Measurements from ENCODE around the gene NFKBIE. TPM values are rescaled to one million over a fixed set of nuclear protein-coding genes. Genes with fewer than 3 reads are reported as not detected.
A peak's percentile ranks its signal among the peaks of the same experiment; 100 is the strongest.

Gene NFKBIE
- total RNA-seq, 2 experiments from 2014 or later: 13.3 to 17.9 TPM

DNA sequence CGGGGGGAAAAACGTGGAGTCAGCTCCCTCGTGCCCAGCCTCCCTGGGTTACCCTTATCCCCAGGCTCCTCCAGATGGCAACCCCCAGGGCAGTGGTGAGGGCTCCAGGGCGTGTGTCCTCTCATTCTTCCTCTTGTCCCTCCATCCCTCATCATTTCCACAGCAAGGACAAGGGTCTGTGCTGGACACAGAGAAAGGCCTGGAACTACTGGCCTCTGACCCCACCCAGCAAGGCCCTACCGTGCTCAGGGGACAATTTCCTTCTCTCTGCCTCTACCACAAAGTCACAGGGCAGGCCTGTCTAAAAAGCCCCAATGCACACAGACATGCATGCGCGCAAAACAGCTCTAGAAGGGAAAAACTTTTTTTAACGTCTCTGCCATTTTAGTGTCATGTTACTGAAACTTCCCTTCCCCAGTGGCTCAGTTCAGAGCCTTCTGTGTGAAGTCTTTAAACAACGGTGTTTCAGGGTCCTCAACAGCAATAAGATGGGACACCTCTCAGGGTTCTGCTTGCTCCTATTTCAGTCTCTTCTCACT is 7.0 kb downstream of the NFKBIE start:
- ATAC-seq: no peak
- no peaks in the 10 kb centered on the region for H3K9me3 Mint-ChIP-seq
- peaks cover 37% of the 10 kb centered on the region for H3K36me3 Mint-ChIP-seq (ENCODE audit: low read depth)
- no peak for DNase-seq
- ChIA-PET POLR2A (interaction anchor here (1.6 to 17.2 kb wide), 2 partner anchors 13 to 82 kb away, joined by 5 to 486 read pairs; partner anchors contain the start of gene HSP90AB1), CTCF (interaction anchor here (1.0 to 3.8 kb wide), 2 partner anchors 13 to 86 kb away, joined by 4 to 47 read pairs; partner anchors contain the start of gene HSP90AB1)
- H3K4me3 Mint-ChIP-seq: peak overlapping the region; percentile 71
- intact Hi-C loops (cut with micrococcal nuclease): no loop called here
- TF ChIP-seq, protein P1, sequence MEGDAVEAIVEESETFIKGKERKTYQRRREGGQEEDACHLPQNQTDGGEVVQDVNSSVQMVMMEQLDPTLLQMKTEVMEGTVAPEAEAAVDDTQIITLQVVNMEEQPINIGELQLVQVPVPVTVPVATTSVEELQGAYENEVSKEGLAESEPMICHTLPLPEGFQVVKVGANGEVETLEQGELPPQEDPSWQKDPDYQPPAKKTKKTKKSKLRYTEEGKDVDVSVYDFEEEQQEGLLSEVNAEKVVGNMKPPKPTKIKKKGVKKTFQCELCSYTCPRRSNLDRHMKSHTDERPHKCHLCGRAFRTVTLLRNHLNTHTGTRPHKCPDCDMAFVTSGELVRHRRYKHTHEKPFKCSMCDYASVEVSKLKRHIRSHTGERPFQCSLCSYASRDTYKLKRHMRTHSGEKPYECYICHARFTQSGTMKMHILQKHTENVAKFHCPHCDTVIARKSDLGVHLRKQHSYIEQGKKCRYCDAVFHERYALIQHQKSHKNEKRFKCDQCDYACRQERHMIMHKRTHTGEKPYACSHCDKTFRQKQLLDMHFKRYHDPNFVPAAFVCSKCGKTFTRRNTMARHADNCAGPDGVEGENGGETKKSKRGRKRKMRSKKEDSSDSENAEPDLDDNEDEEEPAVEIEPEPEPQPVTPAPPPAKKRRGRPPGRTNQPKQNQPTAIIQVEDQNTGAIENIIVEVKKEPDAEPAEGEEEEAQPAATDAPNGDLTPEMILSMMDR (IDR thresholded peaks at IDR 0.05): no peak
- peak overlapping the region; percentile 85 for H3K27ac Mint-ChIP-seq
- H3K27me3 Mint-ChIP-seq: no peaks in the 10 kb centered on the region
- peaks cover 70% of the 10 kb centered on the region for H3K4me1 Mint-ChIP-seq (ENCODE audit: low read depth)

DNA sequence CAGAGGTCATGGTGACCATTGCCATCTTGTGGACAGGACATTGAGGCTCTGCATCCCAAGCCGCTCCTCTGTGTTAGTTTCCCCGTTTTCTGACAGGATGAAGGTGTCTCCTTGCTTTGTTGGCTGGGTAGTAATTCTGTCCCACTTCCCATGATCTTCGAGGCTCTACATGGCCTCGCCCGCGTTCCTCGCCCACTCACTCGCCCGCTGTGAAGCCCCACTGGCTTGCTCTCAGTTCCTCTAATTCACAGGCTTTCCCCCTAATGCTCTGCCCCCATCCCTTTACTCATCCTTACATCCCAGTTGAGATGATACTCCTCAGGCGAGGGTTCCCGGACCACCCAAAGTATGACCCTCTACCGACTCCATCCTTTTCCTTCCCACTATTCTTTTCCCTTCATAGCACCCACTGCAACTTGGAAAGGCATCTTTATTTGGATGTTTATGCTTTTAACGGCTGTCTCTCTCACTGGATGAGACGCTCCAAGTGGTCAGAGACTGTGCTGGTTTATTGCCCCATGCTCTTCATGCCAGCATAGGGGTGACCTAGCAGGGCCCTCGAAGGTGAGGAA is 7.5 kb downstream of the NFKBIE start:
- peaks cover 69% of the 10 kb centered on the region for H3K4me1 Mint-ChIP-seq (ENCODE audit: low read depth)
- H3K36me3 Mint-ChIP-seq (ENCODE audit: low read depth): peaks cover 37% of the 10 kb centered on the region
- H3K27ac Mint-ChIP-seq: peak overlapping the region; percentile 85
- H3K27me3 Mint-ChIP-seq: no peaks in the 10 kb centered on the region
- no peaks in the 10 kb centered on the region for H3K9me3 Mint-ChIP-seq
- ChIA-PET POLR2A (interaction anchor here (1.6 to 17.2 kb wide), 4 partner anchors 12 to 81 kb away, joined by 5 to 486 read pairs (median 7); partner anchors contain the start of gene HSP90AB1), CTCF (interaction anchor here (1.0 to 3.8 kb wide), 7 partner anchors 10 to 86 kb away, joined by 3 to 47 read pairs (median 9); partner anchors contain the start of gene HSP90AB1)
- peak overlapping the region; percentile 71 for H3K4me3 Mint-ChIP-seq
- intact Hi-C loops (cut with micrococcal nuclease): no loop called here
- TF ChIP-seq, protein P1 (IDR thresholded peaks at IDR 0.05): no peak
- ATAC-seq (peak; percentile 3), DNase-seq (no peak)

DNA sequence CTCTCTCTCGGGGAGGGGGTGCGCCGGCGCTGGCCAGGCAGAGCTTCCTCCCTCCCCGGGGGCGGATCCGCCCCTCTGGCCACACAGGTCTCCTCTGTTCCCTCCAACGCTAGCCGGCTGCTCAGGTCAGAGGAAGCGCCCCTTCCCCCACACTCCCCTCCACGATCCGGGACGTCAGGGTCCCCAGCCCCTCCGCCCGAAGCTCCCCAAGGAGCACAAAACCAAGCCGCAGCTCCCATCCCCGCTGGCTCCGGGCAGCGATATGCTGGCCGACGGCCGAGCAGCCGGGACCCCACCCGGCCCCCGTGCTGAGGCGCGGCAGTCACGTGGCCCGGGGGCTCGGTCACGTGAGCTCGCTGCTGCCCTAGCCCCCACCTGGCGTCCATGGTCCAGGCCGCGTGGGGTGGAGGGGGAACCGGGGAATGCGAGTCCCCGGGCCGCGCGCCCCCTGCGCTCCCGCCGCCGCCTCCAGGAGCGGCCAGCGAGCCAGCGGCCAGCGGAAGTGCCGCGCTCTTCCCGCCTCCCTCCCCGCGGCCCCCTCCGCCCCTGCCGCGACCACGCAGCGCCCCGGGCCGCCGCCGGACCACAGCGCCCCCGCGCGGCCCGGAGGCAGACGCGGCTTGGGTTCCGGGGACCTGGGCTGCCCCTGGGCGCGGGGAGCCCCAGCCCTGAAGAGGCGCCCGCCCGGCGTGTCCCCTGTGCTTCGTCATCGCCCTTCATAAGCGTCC is 8.2 kb downstream of the NFKBIE start, which contains the start of gene SLC35B2:
Gene SLC35B2, minus strand, starts transcription at position 504 of the 728 bp plus-strand sequence. Its CDS starts 118 bp downstream, at position 386.
- peak within 1 kb of the TSS; percentile 85 for H3K27ac Mint-ChIP-seq
- H3K27me3 Mint-ChIP-seq: no peaks in the 10 kb centered on the region
- ChIA-PET POLR2A (interaction anchor here (0.7 to 17.2 kb wide), 14 partner anchors 12 to 103 kb away, joined by 3 to 486 read pairs (median 5); partner anchors contain the start of genes AARS2, HSP90AB1, SLC29A1 and TMEM151B), CTCF (interaction anchor here (0.6 to 3.8 kb wide), 17 partner anchors 11 to 948 kb away, joined by 3 to 47 read pairs (median 4); partner anchors contain the start of genes HSP90AB1, SLC29A1 and TMEM151B)
- peak; percentile 72 for DNase-seq
- peak within 1 kb of the TSS; percentile 85 for H3K4me3 Mint-ChIP-seq
- TF ChIP-seq, protein P1 (IDR thresholded peaks at IDR 0.05): peak; percentile 77
- intact Hi-C loops (cut with micrococcal nuclease): no loop called here
- H3K36me3 Mint-ChIP-seq (ENCODE audit: low read depth): peaks cover 38% of the 10 kb centered on the region
- H3K9me3 Mint-ChIP-seq: no peaks in the 10 kb centered on the region
- ATAC-seq: peak; percentile 68
- peaks cover 66% of the 10 kb centered on the region for H3K4me1 Mint-ChIP-seq (ENCODE audit: low read depth)

DNA sequence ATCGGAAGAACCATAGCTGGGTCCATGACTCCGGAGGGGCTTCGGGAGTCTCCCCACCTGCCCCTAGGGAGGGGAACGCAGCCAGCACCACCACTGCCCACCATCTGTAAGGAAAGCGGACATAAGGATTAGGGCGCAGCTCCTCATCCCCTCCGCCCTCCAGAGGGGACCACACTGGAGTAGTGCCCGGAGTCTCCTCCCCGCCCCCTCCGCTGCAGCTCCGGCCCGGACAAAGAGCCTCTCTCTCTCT is 8.7 kb downstream of the NFKBIE start:
- intact Hi-C loops (cut with micrococcal nuclease): no loop called here
- TF ChIP-seq, protein P1 (IDR thresholded peaks at IDR 0.05): no peak
- Mint-ChIP-seq H3K27ac (peak overlapping the region; percentile 85), H3K4me3 (peak overlapping the region; percentile 85), H3K27me3 (no peaks in the 10 kb centered on the region), H3K9me3 (no peaks in the 10 kb centered on the region), H3K36me3 (ENCODE audit: low read depth) (peaks cover 39% of the 10 kb centered on the region), H3K4me1 (ENCODE audit: low read depth) (peaks cover 67% of the 10 kb centered on the region)
- peak; percentile 6 for ATAC-seq
- ChIA-PET POLR2A (interaction anchor here (0.7 to 17.2 kb wide), 16 partner anchors 8 to 103 kb away, joined by 3 to 486 read pairs (median 5); partner anchors contain the start of genes AARS2, HSP90AB1, SLC29A1 and TMEM151B), CTCF (interaction anchor here (0.6 to 3.8 kb wide), 18 partner anchors 8 to 948 kb away, joined by 3 to 47 read pairs (median 4); partner anchors contain the start of genes HSP90AB1, SLC29A1 and TMEM151B)
- no peak for DNase-seq

All from activated CD8-positive, alpha-beta T cell treated with anti-CD3 and anti-CD28 coated beads for 36 hours (primary cell).